DOHH2 (cell line): ENCODE data around the gene CTNNA2.

ENCODE experiments used
- H3F3A ChIP-seq: fragments of 200-600 bp; sonication (generic), shearing (Covaris generic); 2 replicates; pipeline ENCODE4 v1.6.0; 2016; ENCODE audit warnings: antibody characterized with exemption, mild to moderate bottlenecking; ENCODE audit not compliant: control insufficient read depth, insufficient read depth
- H3K27ac ChIP-seq: fragments of 200-600 bp; sonication (generic); 2 replicates; pipeline ENCODE4 v1.5.1; 2014; ENCODE audit warnings: low read depth, mild to moderate bottlenecking, low read length, moderate library complexity
- H3K27me3 ChIP-seq: fragments of 200-600 bp; sonication (generic); 2 replicates; pipeline ENCODE4 v1.6.1; 2014; ENCODE audit warnings: mild to moderate bottlenecking, low read length, mixed read lengths; ENCODE audit not compliant: control insufficient read depth
- H3K36me3 ChIP-seq: fragments of 200-600 bp; sonication (generic); 2 replicates; pipeline ENCODE4 v1.6.1; 2014; ENCODE audit warnings: mild to moderate bottlenecking, low read length, moderate library complexity, mixed read lengths; ENCODE audit not compliant: control insufficient read depth
- H3K4me1 ChIP-seq: fragments of 200-600 bp; sonication (generic); 2 replicates; pipeline ENCODE4 v1.6.1; 2014; ENCODE audit warnings: mild to moderate bottlenecking, low read length, mixed read lengths; ENCODE audit not compliant: control insufficient read depth
- H3K4me2 ChIP-seq: fragments of 200-600 bp; sonication (generic); 2 replicates; pipeline ENCODE4 v1.6.0; 2014; ENCODE audit warnings: mild to moderate bottlenecking, low read length, moderate library complexity
- H3K4me3 ChIP-seq: fragments of 200-600 bp; sonication (generic); 2 replicates; pipeline ENCODE4 v1.5.1; 2014; ENCODE audit warnings: mild to moderate bottlenecking, low read length, mixed read lengths
- H3K79me2 ChIP-seq: fragments of 200-600 bp; sonication (generic); 2 replicates; pipeline ENCODE4 v1.6.1; 2014; ENCODE audit warnings: mild to moderate bottlenecking, low read length, mixed read lengths; ENCODE audit not compliant: control insufficient read depth
- H3K9me2 ChIP-seq: fragments of 200-600 bp; sonication (generic); replicated peaks from 2 replicates; pipeline ENCODE4 v1.6.1; 2014; ENCODE audit warnings: mild to moderate bottlenecking, low read length, mixed read lengths; ENCODE audit not compliant: control insufficient read depth
- H3K9me3 ChIP-seq: fragments of 200-600 bp; sonication (generic); 2 replicates; pipeline ENCODE4 v1.6.1; 2014; ENCODE audit warnings: antibody characterized with exemption, low read length, mixed read lengths; ENCODE audit not compliant: control insufficient read depth, insufficient read depth
- H4K20me1 ChIP-seq: fragments of 200-600 bp; sonication (generic); 2 replicates; pipeline ENCODE4 v1.6.0; 2014; ENCODE audit warnings: low read depth, mild to moderate bottlenecking, antibody characterized with exemption, low read length, moderate library complexity; ENCODE audit not compliant: control insufficient read depth, insufficient read depth
- CTCF ChIP-seq: fragments of 200-600 bp; sonication (generic); IDR thresholded peaks from one replicate; pipeline ENCODE4 v1.5.1; 2014; ENCODE audit warnings: antibody characterized with exemption, mild to moderate bottlenecking, low read depth, low read length; ENCODE audit not compliant: poor library complexity, severe bottlenecking
- EZH2phosphoT487 ChIP-seq: fragments of 200-600 bp; sonication (generic); IDR thresholded peaks from 2 replicates; pipeline ENCODE4 v1.6.1; 2017; ENCODE audit warnings: borderline replicate concordance, mild to moderate bottlenecking, antibody characterized with exemption, low read length, moderate library complexity, mixed read lengths

CTNNA2 gene

GRCh38 chr2:79801082-79801481 is 288.2 kb downstream of the CTNNA2 start:
- TF ChIP-seq CTCF (no peak), EZH2phosphoT487 (no peak)
- Histone ChIP-seq H3K4me3 (no peak overlapping the region), H3K4me1 (no peaks in the 10 kb centered on the region), H3K79me2 (no peaks in the 10 kb centered on the region), H3K27ac (no peak overlapping the region), H3K36me3 (no peaks in the 10 kb centered on the region), H3K4me2 (no peak overlapping the region), H3K9me2 (no peaks in the 10 kb centered on the region), H3K27me3 (no peaks in the 10 kb centered on the region), H3F3A (no peaks in the 10 kb centered on the region), H4K20me1 (no peaks in the 10 kb centered on the region), H3K9me3 (no peaks in the 10 kb centered on the region)

GRCh38 chr2:79817288-79817687 is 304.4 kb downstream of the CTNNA2 start:
- no peaks in the 10 kb centered on the region for H3K9me3 ChIP-seq
- H3K4me2 ChIP-seq, result no peak overlapping the region
- H3K9me2 ChIP-seq, result no peaks in the 10 kb centered on the region
- H3K36me3 ChIP-seq, result no peaks in the 10 kb centered on the region
- no peak for TF ChIP-seq CTCF
- no peak overlapping the region for H3K4me3 ChIP-seq
- H3K4me1 ChIP-seq, result no peaks in the 10 kb centered on the region
- H4K20me1 ChIP-seq, result no peaks in the 10 kb centered on the region
- no peaks in the 10 kb centered on the region for H3K79me2 ChIP-seq
- H3K27ac ChIP-seq, result no peak overlapping the region
- H3F3A ChIP-seq, result no peaks in the 10 kb centered on the region
- no peaks in the 10 kb centered on the region for H3K27me3 ChIP-seq

- no peaks in the 10 kb centered on the region for H3F3A ChIP-seq
- H3K4me3 ChIP-seq, result no peak overlapping the region
- no peak overlapping the region for H3K27ac ChIP-seq
- no peaks in the 10 kb centered on the region for H4K20me1 ChIP-seq
- H3K9me2 ChIP-seq, result no peaks in the 10 kb centered on the region
- H3K79me2 ChIP-seq, result no peaks in the 10 kb centered on the region
- TF ChIP-seq EZH2phosphoT487, result no peak
- no peak for TF ChIP-seq CTCF
- H3K4me2 ChIP-seq, result no peak overlapping the region
- H3K36me3 ChIP-seq, result no peaks in the 10 kb centered on the region
- no peaks in the 10 kb centered on the region for H3K27me3 ChIP-seq
- peaks cover 4% of the 10 kb centered on the region; the same call in 1 of the 2 replicates for H3K9me3 ChIP-seq
- H3K4me1 ChIP-seq, result no peaks in the 10 kb centered on the region
Measured at GRCh38 chr2:79820281-79820680, 307.4 kb downstream of the CTNNA2 start.

GRCh38 chr2:79822136-79822535 is 309.3 kb downstream of the CTNNA2 start:
- H3K4me3 ChIP-seq, result no peak overlapping the region
- no peaks in the 10 kb centered on the region for H3K9me2 ChIP-seq
- no peaks in the 10 kb centered on the region for H3F3A ChIP-seq
- H3K36me3 ChIP-seq, result no peaks in the 10 kb centered on the region
- H3K27me3 ChIP-seq, result no peaks in the 10 kb centered on the region
- H3K79me2 ChIP-seq, result no peaks in the 10 kb centered on the region
- H3K9me3 ChIP-seq, result peaks cover 4% of the 10 kb centered on the region; the same call in 1 of the 2 replicates
- no peak overlapping the region for H3K4me2 ChIP-seq
- TF ChIP-seq CTCF, result no peak
- TF ChIP-seq EZH2phosphoT487, result no peak
- no peaks in the 10 kb centered on the region for H4K20me1 ChIP-seq
- H3K4me1 ChIP-seq, result no peaks in the 10 kb centered on the region
- H3K27ac ChIP-seq, result no peak overlapping the region
